HL-60 (cell line): ENCODE measurements around the gene CACNA2D1.

Experiments used
- DNase-seq, 2 experiments: peaks; one replicate each; pipeline ENCODE4 v3.0.0-alpha.2; 2010 to 2020; ENCODE audit warnings: low read depth in 1 of 2, low spot score in 1 of 2
- H3K27ac ChIP-seq: fragments of 250-450 bp; sonication (Bioruptor Pico); replicated peaks from 2 replicates; pipeline ENCODE4 v1.5.1; 2020; ENCODE audit warnings: mild to moderate bottlenecking, moderate library complexity
- H3K27me3 ChIP-seq: fragments of 250-450 bp; sonication (Bioruptor Pico); 2 replicates; pipeline ENCODE4 v1.5.1; 2021; ENCODE audit warnings: mild to moderate bottlenecking, moderate library complexity; ENCODE audit not compliant: insufficient read depth, poor library complexity, severe bottlenecking
- H3K4me3 ChIP-seq: replicated peaks from 2 replicates; pipeline ENCODE4 v1.5.1; 2011; ENCODE audit warnings: mild to moderate bottlenecking, control low read depth, low read length; ENCODE audit not compliant: insufficient read depth
- CTCF ChIP-seq: IDR thresholded peaks from one replicate; pipeline ENCODE4 v1.5.1; 2011; ENCODE audit warnings: low read length, control low read depth, inconsistent platforms; ENCODE audit not compliant: insufficient read depth
- GABPA ChIP-seq: IDR thresholded peaks from 2 replicates; pipeline ENCODE4 v1.6.1; 2012; ENCODE audit warnings: low read depth
- POLR2AphosphoS5 ChIP-seq: IDR thresholded peaks from 2 replicates; pipeline ENCODE4 v1.6.1; 2012; ENCODE audit warnings: low read depth
- REST ChIP-seq: IDR thresholded peaks from 2 replicates; pipeline ENCODE4 v1.6.1; 2012; ENCODE audit warnings: low read depth; ENCODE audit not compliant: insufficient replicate concordance
- SPI1 ChIP-seq: IDR thresholded peaks from 2 replicates; pipeline ENCODE4 v1.6.1; 2012; ENCODE audit warnings: low read depth, mild to moderate bottlenecking, borderline replicate concordance

CACNA2D1 gene

GRCh38 chr7:81929386-81929785 lies 514.2 kb downstream of the CACNA2D1 start:
- H3K27ac ChIP-seq: no peak overlapping the region
- TF ChIP-seq POLR2AphosphoS5 (no peak), GABPA (no peak), REST (no peak), CTCF (no peak), SPI1 (no peak)
- H3K4me3 ChIP-seq: no peak overlapping the region
- no peaks in the 10 kb centered on the region for H3K27me3 ChIP-seq
- DNase-seq: no peak

- no peak overlapping the region for H3K4me3 ChIP-seq
- no peaks in the 10 kb centered on the region for H3K27me3 ChIP-seq
- no peak overlapping the region for H3K27ac ChIP-seq
- DNase-seq: no peak
- TF ChIP-seq CTCF: no peak
- TF ChIP-seq POLR2AphosphoS5: no peak
- TF ChIP-seq SPI1: no peak
- TF ChIP-seq GABPA: no peak
- TF ChIP-seq REST: no peak
Measured at GRCh38 chr7:81926154-81926553, 517.4 kb downstream of the CACNA2D1 start.

GRCh38 chr7:81925530-81925929 lies 518.0 kb downstream of the CACNA2D1 start:
- H3K4me3 ChIP-seq: no peak overlapping the region
- no peak for DNase-seq
- no peak for TF ChIP-seq POLR2AphosphoS5
- TF ChIP-seq REST: no peak
- no peak for TF ChIP-seq SPI1
- TF ChIP-seq GABPA: no peak
- no peak for TF ChIP-seq CTCF
- no peaks in the 10 kb centered on the region for H3K27me3 ChIP-seq
- H3K27ac ChIP-seq: no peak overlapping the region
